Measurements from ENCODE around the gene CAMTA1.
"Not testable (repeated sequence)": the region's sequence is repeated elsewhere in the genome, so short reads cannot be mapped to it uniquely, and the experiment has no call there.

CAMTA1 gene

GRCh38 chr1:7691576-7691975 is 906.3 kb downstream of the CAMTA1 start:
- DNase-seq (ENCODE audit: low read depth, low spot score) = no peak

GRCh38 chr1:7692005-7692404 is 906.8 kb downstream of the CAMTA1 start:
- DNase-seq (ENCODE audit: low read depth, low spot score) = no peak

DNA sequence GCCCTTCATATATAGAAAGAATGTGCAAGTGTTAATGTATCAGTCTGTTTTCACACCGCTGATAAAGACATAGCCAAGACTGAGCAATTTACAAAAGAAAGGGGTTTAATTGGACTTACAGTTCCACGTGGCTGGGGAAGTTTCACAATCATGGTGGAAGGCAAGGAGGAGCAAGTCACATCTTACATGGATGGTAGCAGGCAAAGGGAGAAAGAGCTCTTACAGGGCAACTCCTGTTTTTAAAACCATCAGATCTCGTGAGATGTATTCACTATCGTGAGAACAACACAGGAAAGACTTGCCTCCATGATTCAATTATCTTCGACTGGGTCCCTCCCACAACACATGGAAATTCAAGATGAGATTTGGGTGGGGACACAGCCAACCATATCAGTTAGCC is 907.8 kb downstream of the CAMTA1 start:
- not testable (repeated sequence) for DNase-seq (ENCODE audit: low read depth, low spot score)

GRCh38 chr1:7693662-7694061 is 908.4 kb downstream of the CAMTA1 start:
- no peak for DNase-seq (ENCODE audit: low read depth, low spot score)

GRCh38 chr1:7694600-7695496 is 909.6 kb downstream of the CAMTA1 start:
- no peak for DNase-seq (ENCODE audit: low read depth, low spot score)

GRCh38 chr1:7695497-7696117 is 910.4 kb downstream of the CAMTA1 start:
- no peak for DNase-seq (ENCODE audit: low read depth, low spot score)

DNA sequence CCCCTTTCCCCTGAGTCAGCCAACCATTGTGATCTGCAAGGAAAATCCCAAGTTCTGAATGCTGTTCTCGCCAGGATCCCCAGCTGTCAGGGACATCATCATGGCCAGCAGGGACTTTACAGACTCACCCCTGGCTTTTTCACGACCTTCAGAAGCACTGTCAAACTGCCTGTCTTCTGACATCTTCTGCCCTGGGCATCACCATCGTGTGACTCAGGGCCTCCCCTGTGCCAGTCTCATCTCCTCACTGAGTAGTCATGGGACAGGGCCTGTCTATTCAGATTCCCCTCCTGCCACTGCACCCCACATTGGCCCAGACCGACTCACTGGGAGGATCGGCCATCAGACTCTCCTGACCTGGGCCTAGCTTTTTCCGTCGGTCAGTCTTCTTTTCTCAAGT is 913.4 kb downstream of the CAMTA1 start:
- DNase-seq (ENCODE audit: low read depth, low spot score) = no peak

- no peak for DNase-seq (ENCODE audit: low read depth, low spot score)
Measured at GRCh38 chr1:7702365-7702764, 917.1 kb downstream of the CAMTA1 start.

- DNase-seq (ENCODE audit: low read depth, low spot score) = no peak
Measured at GRCh38 chr1:7703321-7704213, 918.3 kb downstream of the CAMTA1 start.

GRCh38 chr1:7704214-7705047 is 919.2 kb downstream of the CAMTA1 start:
- peak; percentile 51 for DNase-seq (ENCODE audit: low read depth, low spot score)

DNA sequence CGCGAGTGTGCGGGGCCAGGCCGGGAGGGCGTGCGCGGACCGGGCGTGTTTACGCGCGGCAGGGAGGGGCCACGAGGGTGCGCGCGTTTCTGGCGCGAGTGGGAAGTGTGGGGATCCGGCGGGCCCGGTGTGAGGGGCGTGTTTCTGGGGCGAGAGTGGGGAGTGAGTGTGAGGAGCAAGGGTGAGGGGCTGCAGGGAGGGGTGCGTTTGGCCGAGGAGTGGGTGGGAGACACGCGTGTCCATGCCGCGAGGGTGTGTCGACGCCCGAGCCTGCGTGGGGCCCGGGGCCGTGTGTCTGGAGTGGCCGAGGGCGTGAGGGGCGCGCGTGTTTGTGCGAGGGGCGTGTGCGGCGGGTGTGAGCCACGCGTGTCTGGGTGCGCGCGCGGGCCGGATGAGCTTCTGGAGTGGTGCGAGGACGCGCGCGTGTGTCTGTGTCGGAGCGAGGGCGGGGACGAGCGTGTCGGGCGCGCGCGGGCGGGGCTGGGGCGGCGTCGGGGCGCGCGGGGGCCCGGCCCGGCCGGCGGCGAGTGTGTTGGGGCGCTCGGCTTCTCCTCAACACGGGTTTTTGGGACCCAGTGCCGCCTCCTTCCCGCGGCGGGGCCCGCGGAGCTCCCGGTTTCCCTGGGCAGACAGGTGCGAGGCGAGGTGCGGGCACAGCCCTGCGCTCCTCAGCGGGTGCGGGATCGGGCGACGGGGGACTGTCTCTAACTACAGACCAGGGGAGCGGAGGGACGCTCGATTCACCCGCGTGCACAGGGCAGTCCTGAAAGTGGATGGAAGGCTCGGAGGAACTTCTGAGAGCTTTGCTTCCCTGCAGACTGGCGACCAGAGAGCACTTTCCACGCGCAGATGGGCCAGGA is 920.0 kb downstream of the CAMTA1 start:
- DNase-seq (ENCODE audit: low read depth, low spot score) = no peak

- DNase-seq (ENCODE audit: low read depth, low spot score) = no peak
Measured at GRCh38 chr1:7705908-7706216, 920.6 kb downstream of the CAMTA1 start.

- DNase-seq (ENCODE audit: low read depth, low spot score) = no peak
Measured at GRCh38 chr1:7707527-7707926, 922.3 kb downstream of the CAMTA1 start.

DNA sequence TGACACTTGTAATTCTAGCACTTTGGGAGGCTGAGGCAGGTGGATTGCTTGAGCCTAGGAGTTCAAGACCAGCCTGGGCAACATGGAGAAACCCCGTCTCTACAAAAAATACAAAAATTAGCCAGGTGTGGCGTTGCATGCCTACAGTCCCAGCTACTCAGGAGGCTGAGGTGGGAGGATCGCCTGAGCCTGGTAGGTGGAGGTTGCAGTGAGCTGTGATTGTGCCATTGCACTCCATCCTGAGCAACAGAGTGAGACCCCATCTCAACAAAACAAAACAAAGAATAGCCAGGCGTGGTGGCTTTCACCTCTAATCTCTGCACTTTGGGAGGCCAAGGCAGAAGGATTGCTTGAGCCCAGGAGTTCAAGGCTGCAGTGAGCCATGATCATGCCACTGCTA is 922.8 kb downstream of the CAMTA1 start:
- DNase-seq (ENCODE audit: low read depth, low spot score) = not testable (repeated sequence)

GRCh38 chr1:7710859-7711258 is 925.6 kb downstream of the CAMTA1 start:
- DNase-seq (ENCODE audit: low read depth, low spot score) = no peak

GRCh38 chr1:7712731-7713323 is 927.6 kb downstream of the CAMTA1 start:
- DNase-seq (ENCODE audit: low read depth, low spot score) = no peak

DNA sequence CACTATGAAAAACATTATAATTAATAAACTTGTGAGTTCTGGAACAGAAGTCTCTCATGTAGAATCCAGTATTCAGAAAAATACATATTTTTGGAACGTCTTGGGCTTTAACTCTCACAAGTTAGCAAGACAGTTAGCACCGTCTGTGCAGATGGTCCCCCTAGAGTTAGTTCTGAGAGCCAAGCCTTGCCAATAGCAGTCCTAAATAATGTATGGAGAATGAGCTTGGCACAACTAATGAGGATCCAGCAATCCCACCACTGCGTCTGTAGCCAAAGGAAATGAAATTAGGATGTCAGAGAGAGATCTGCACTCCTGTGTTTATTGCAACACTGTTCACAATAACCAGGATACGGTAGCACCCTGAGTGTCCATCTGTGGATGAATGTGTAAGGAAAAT is 931.3 kb downstream of the CAMTA1 start:
- DNase-seq (ENCODE audit: low read depth, low spot score) = no peak

DNA sequence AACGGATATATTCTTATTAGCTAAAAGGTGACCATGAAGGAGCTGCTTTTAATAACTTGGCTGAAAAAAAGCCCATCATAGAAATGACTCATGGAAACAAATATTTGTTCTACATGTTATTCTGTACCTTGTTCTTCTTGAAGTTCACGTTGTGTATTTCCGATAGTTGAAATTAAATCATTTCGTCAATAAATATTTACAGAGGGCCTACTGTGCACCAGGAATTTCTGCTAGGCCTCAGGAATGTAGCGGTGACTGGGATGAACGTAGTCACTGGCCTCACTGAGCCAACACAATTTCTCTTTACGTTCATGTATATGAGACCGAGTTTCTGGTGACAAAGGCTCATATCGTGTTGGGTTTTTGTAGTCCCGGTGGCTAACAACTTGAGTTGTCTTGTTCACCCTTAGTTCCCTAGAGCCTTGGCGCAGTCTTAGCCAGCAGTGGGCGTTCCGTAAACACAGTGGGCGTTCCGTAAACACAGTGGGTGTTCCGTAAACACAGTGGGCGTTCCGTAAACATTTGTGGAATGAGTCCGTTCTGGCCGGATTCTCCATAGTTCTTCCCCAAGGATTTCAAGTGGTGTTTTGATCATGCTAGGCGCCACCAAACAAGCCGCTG is 932.6 kb downstream of the CAMTA1 start:
- no peak for DNase-seq (ENCODE audit: low read depth, low spot score)

DNA sequence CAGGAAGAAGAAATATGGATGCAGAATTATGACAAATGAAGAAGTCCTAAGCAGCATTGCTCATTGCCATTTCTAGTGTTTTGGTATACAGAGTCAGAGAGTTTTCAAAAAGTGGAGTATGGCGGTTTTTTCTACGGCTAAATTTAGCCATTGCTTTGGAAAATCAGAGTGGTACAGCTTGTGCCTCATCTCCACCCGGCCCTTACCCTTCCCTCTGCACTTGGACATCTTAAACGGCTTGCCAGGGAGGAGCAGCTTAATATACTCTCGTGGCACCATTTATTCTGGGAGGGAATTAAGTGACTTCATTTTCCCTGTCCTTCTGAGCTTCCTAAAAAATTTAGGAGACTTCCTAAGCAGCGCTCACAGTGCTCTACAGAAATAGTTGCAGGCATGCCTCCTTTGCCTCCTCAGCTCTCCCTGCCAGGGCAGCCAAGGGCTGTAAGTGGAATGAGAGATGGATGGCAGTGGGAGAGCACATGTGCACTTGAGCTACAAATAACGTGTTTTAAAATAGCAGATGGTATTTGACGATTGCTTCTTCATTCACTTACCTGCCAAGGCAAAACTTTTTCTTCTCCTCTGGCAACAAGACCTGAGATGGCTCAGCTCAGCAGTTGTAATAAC is 934.3 kb downstream of the CAMTA1 start:
- no peak for DNase-seq (ENCODE audit: low read depth, low spot score)

All from smooth muscle cell of the brain vasculature (primary cell).